GM13976 (cell line): ENCODE data around the gene CNOT1.

Experiments
- DNase-seq: peaks from one replicate; pipeline ENCODE4 v3.0.0; 2012; ENCODE audit warnings: low spot score
- CTCF ChIP-seq: IDR thresholded peaks from 2 replicates; pipeline ENCODE4 v1.5.1; 2012; ENCODE audit warnings: borderline replicate concordance, mild to moderate bottlenecking; ENCODE audit not compliant: insufficient read depth; ENCODE audit errors: extremely low read depth, missing control alignments, control extremely low read depth
- in situ Hi-C: fragments of 300-500 bp; cut with MboI; formaldehyde crosslinking; loops from one replicate; pipeline ENCODE4 v1.12.0; 2022; ENCODE audit warnings: low sequenced_read_pairs, mixed read lengths, inconsistent platforms; ENCODE audit not compliant: unreplicated experiment

The CNOT1 gene

GRCh38 chr16:58515125-58515870 is 114.3 kb downstream of the CNOT1 start, which contains the start of gene SETD6:
Gene SETD6, plus strand, starts transcription at chr16:58515517. Its CDS starts 21 bp downstream, at chr16:58515538.
- in situ Hi-C loops = loop anchor here (10.0 kb wide), 1 partner anchor 140 kb away; no protein-coding TSS in a partner anchor
- DNase-seq = peak; percentile 90
- TF ChIP-seq CTCF = no peak

- no peak for TF ChIP-seq CTCF
- DNase-seq = no peak
- in situ Hi-C loops = loop anchor here (10.0 kb wide), 1 partner anchor 141 kb away; no protein-coding TSS in a partner anchor
Observed at GRCh38 chr16:58513874-58514273, 115.8 kb downstream of the CNOT1 start.

GRCh38 chr16:58511933-58512815 is 117.5 kb downstream of the CNOT1 start:
- DNase-seq = peak; percentile 83
- in situ Hi-C loops = loop anchor here (10.0 kb wide), 1 partner anchor 143 kb away; no protein-coding TSS in a partner anchor
- TF ChIP-seq CTCF = peak; percentile 86

GRCh38 chr16:58510776-58511628 is 118.6 kb downstream of the CNOT1 start:
- DNase-seq = no peak
- TF ChIP-seq CTCF = no peak
- in situ Hi-C loops = loop anchor here (10.0 kb wide), 1 partner anchor 144 kb away; no protein-coding TSS in a partner anchor

GRCh38 chr16:58510097-58510775 is 119.4 kb downstream of the CNOT1 start:
- TF ChIP-seq CTCF = no peak
- in situ Hi-C loops = loop anchor here (10.0 kb wide), 1 partner anchor 145 kb away; no protein-coding TSS in a partner anchor
- DNase-seq = no peak
